ENCODE results near the gene IGF1R. TPM values are rescaled to one million over a fixed set of nuclear protein-coding genes. Genes with fewer than 3 reads are reported as not detected.

The IGF1R gene
- total and polyA plus RNA-seq, 2 of the 8 experiments (the other 6 are each of a cell fraction or from before 2014, with no cell fraction given) = 32.9 to 109 TPM

- H3K79me2 ChIP-seq (ENCODE audit: control insufficient read depth in 1 of 2, insufficient read depth in 2 of 2, low read length in 2 of 2) = peaks cover 7 to 82% of the 10 kb centered on the region in 2 experiments; a peak in 3 of 4 replicates
- no peak overlapping the region for H2BK120ac ChIP-seq (replicated peaks; ENCODE audit: low read depth, low read length)
- peak overlapping the region in 1 of 2 experiments; percentile 96; a peak in 1 of 4 replicates for H3K4me2 ChIP-seq (ENCODE audit: insufficient read depth in 1 of 2, low read depth in 2 of 2, low read length in 2 of 2)
- H3K56ac ChIP-seq (replicated peaks; ENCODE audit: insufficient read length, low read depth, low read length) = no peak overlapping the region
- H2BK5ac ChIP-seq (ENCODE audit: low read depth, low read length) = no peak overlapping the region
- no peaks in the 10 kb centered on the region for H3K36me3 ChIP-seq (ENCODE audit: control insufficient read depth in 2 of 4, insufficient read depth in 4 of 4, low read length in 3 of 4)
- H3K23me2 ChIP-seq (ENCODE audit: low read depth, low read length) = no peaks in the 10 kb centered on the region
- H3K27ac ChIP-seq (ENCODE audit: low read depth, low read length) = no peak overlapping the region
- no peak overlapping the region for H2AFZ ChIP-seq (ENCODE audit: low read length)
- ChIA-PET CTCF (ENCODE audit: partially characterized antibody) (interaction anchor here (0.8 to 5.2 kb wide), 7 partner anchors 10 to 964 kb away, joined by 3 to 36 read pairs (median 4); no protein-coding TSS in a partner anchor), POLR2A (ENCODE audit: partially characterized antibody) (interaction anchor here (0.6 to 1.8 kb wide), 2 partner anchors 12 to 13 kb away, joined by 3 to 8 read pairs; no protein-coding TSS in a partner anchor)
- no peak overlapping the region for H3K4me3 ChIP-seq (ENCODE audit: extremely low read depth in 1 of 4, insufficient read depth in 2 of 4, low read depth in 3 of 4, low read length in 4 of 4)
- H2BK20ac ChIP-seq (ENCODE audit: low read length) = no peak overlapping the region
- H4K5ac ChIP-seq (ENCODE audit: insufficient read length, low read depth, low read length) = no peak overlapping the region
- H3K4me1 ChIP-seq (replicated peaks in 1 of 4; ENCODE audit: control insufficient read depth in 3 of 4, insufficient read depth in 4 of 4, low read length in 3 of 4) = peaks cover 21 to 59% (median 45%) of the 10 kb centered on the region in 4 experiments
- no peak overlapping the region for H4K8ac ChIP-seq (ENCODE audit: extremely low read depth, insufficient read depth, low read length)
- no peak for DNase-seq (ENCODE audit: low read depth in 1 of 2, low spot score in 2 of 2)
- peaks cover 36 to 37% of the 10 kb centered on the region in 2 experiments for H4K20me1 ChIP-seq (replicated peaks in 1 of 2; ENCODE audit: control insufficient read depth in 1 of 2, insufficient read depth in 2 of 2, low read length in 2 of 2)
- peak overlapping the region; percentile 61; the same call in 1 of the 2 replicates for H2BK15ac ChIP-seq (ENCODE audit: low read length)
- H2AK5ac ChIP-seq (ENCODE audit: low read depth, low read length) = peak overlapping the region; percentile 88
- H3K18ac ChIP-seq (ENCODE audit: extremely low read depth, low read length) = no peak overlapping the region; the same call in 1 of the 2 replicates
- H4K91ac ChIP-seq (replicated peaks; ENCODE audit: insufficient read length, low read length) = no peak overlapping the region
- H3K9me3 ChIP-seq (ENCODE audit: insufficient read depth in 2 of 2, low read depth in 1 of 2, low read length in 1 of 2) = no peaks in the 10 kb centered on the region
- no peaks in the 10 kb centered on the region for H3K27me3 ChIP-seq (replicated peaks in 1 of 4; ENCODE audit: control insufficient read depth in 3 of 4, extremely low read depth in 1 of 4, insufficient read depth in 3 of 4, low read length in 3 of 4)
- no peak overlapping the region for H3K9ac ChIP-seq (replicated peaks in 1 of 4; ENCODE audit: extremely low read depth in 1 of 4, low read depth in 3 of 4, low read length in 3 of 4)
- 88% methylated on average over 6 of the region's 6 CpGs; no CpG with 5 or more reads in 1 of the 2 experiments for WGBS, 2 experiments (ENCODE audit: extremely low coverage in 1 of 2, insufficient coverage in 1 of 2, insufficient read length in 1 of 2, insufficient replicate concordance in 2 of 2, low coverage in 1 of 2, low lambda C conversion rate in 2 of 2, missing lambda C conversion rate in 1 of 2)
- H3K79me1 ChIP-seq (ENCODE audit: low read depth, low read length) = peaks cover 32% of the 10 kb centered on the region
- FAIRE-seq = no peak
- peak overlapping the region; percentile 83; the same call in 1 of the 2 replicates for H2BK12ac ChIP-seq (ENCODE audit: low read depth, low read length)
- no peak overlapping the region for H3K4ac ChIP-seq (replicated peaks; ENCODE audit: insufficient read length, low read depth, low read length)
- no peak overlapping the region for H3K23ac ChIP-seq (ENCODE audit: insufficient read length)
- no peak overlapping the region for H3K14ac ChIP-seq (ENCODE audit: insufficient read length)
- TF ChIP-seq E2F6 (IDR thresholded peaks at IDR 0.05) = no peak
- no peak for TF ChIP-seq GTF2F1 (IDR thresholded peaks at IDR 0.05; ENCODE audit: borderline replicate concordance, low read depth, low read length)
- no peak for TF ChIP-seq MAFK (IDR thresholded peaks at IDR 0.05; ENCODE audit: low read depth, low read length)
- no peak for TF ChIP-seq KDM5A (IDR thresholded peaks at IDR 0.05; ENCODE audit: low read length)
- no peak for TF ChIP-seq SP2 (IDR thresholded peaks at IDR 0.05; ENCODE audit: low read length)
- TF ChIP-seq CHD1 (IDR thresholded peaks at IDR 0.05; ENCODE audit: low read depth, low read length) = no peak
- TF ChIP-seq CTBP2 (IDR thresholded peaks at IDR 0.05; ENCODE audit: borderline replicate concordance, insufficient read depth, insufficient read length, low read length) = no peak
- no peak for TF ChIP-seq SP4 (IDR thresholded peaks at IDR 0.05; ENCODE audit: low read length)
- no peak for TF ChIP-seq HDAC6 (IDR thresholded peaks at IDR 0.05; ENCODE audit: low read depth, low read length)
- TF ChIP-seq CHD2 (IDR thresholded peaks at IDR 0.05; ENCODE audit: low read length) = no peak
- TF ChIP-seq SAP30 (IDR thresholded peaks at IDR 0.05; ENCODE audit: insufficient read depth, insufficient replicate concordance, low read length) = no peak
Measured at GRCh38 chr15:98798375-98798893, 150.1 kb downstream of the IGF1R start.
